Neural cell (in vitro differentiated cells): ENCODE results near the gene NGFR. TPM values are rescaled to one million over a fixed set of nuclear protein-coding genes. Genes with fewer than 3 reads are reported as not detected.

ENCODE experiments used
- H2AFZ ChIP-seq: fragments of 200-600, 300-800 bp; sonication (generic), shearing (Covaris generic); 2 replicates; pipeline ENCODE4 v1.6.0; 2014; ENCODE audit warnings: low read depth, mild to moderate bottlenecking, antibody characterized with exemption, low read length, moderate library complexity
- H3F3A ChIP-seq: fragments of 200-600 bp; shearing (Covaris generic); 2 replicates; pipeline ENCODE4 v1.6.1; 2016; ENCODE audit warnings: mild to moderate bottlenecking, moderate library complexity, mixed read lengths, antibody characterized with exemption, low read length; ENCODE audit not compliant: insufficient read depth, poor library complexity, severe bottlenecking
- H3K27ac ChIP-seq: fragments of 200-600, 300-800 bp; sonication (generic), shearing (Covaris generic); 2 replicates; pipeline ENCODE4 v1.5.1; 2014; ENCODE audit warnings: mild to moderate bottlenecking, low read length, moderate library complexity
- H3K27me3 ChIP-seq: fragments of 300-800, 200-600 bp; sonication (generic), shearing (Covaris generic); 2 replicates; pipeline ENCODE4 v1.6.0; 2014; ENCODE audit warnings: mild to moderate bottlenecking, low read depth, low read length, moderate library complexity; ENCODE audit not compliant: insufficient read depth
- H3K36me3 ChIP-seq: fragments of 300-800, 200-600 bp; sonication (generic), shearing (Covaris generic); 2 replicates; pipeline ENCODE4 v1.5.1; 2014; ENCODE audit warnings: mild to moderate bottlenecking, antibody characterized with exemption, low read length, moderate library complexity; ENCODE audit not compliant: insufficient read depth
- H3K4me2 ChIP-seq: fragments of 300-800, 200-600 bp; sonication (generic), shearing (Covaris generic); 2 replicates; pipeline ENCODE4 v1.6.0; 2014; ENCODE audit warnings: mild to moderate bottlenecking, low read length
- H3K4me3 ChIP-seq: fragments of 300-800, 200-600 bp; sonication (generic), shearing (Covaris generic); 2 replicates; pipeline ENCODE4 v1.5.1; 2014; ENCODE audit warnings: mild to moderate bottlenecking, low read length, moderate library complexity
- H3K79me2 ChIP-seq: fragments of 200-600 bp; shearing (Covaris generic); replicated peaks from 2 replicates; pipeline ENCODE4 v1.6.0; 2014; ENCODE audit warnings: mild to moderate bottlenecking, low read length, moderate library complexity; ENCODE audit not compliant: insufficient read depth
- H3K9ac ChIP-seq: fragments of 300-800, 200-600 bp; sonication (generic), shearing (Covaris generic); 2 replicates; pipeline ENCODE4 v1.6.1; 2016; ENCODE audit warnings: mild to moderate bottlenecking, low read length, mixed read lengths
- H3K9me2 ChIP-seq: fragments of 200-600 bp; shearing (Covaris generic); 2 replicates; pipeline ENCODE4 v1.6.1; 2016; ENCODE audit warnings: mild to moderate bottlenecking, low read length, mixed read lengths; ENCODE audit not compliant: insufficient read depth
- H3K9me3 ChIP-seq: fragments of 200-600, 300-800 bp; sonication (generic), shearing (Covaris generic); 2 replicates; pipeline ENCODE4 v1.6.1; 2016; ENCODE audit warnings: mild to moderate bottlenecking, mixed run types, low read length, moderate library complexity, mixed read lengths
- H4K20me1 ChIP-seq: fragments of 200-600 bp; shearing (Covaris generic); 2 replicates; pipeline ENCODE4 v1.6.1; 2016; ENCODE audit warnings: mild to moderate bottlenecking, mixed run types; ENCODE audit not compliant: insufficient read depth
- CTCF ChIP-seq: fragments of 450-650 bp; IDR thresholded peaks from 2 replicates; pipeline ENCODE4 v1.5.1; 2014; ENCODE audit warnings: antibody characterized with exemption, mild to moderate bottlenecking, moderate library complexity; ENCODE audit not compliant: poor library complexity, severe bottlenecking
- EP300 ChIP-seq: fragments of 450-650 bp; conservative IDR thresholded peaks from 2 replicates; pipeline ENCODE4 v1.6.1; 2014; ENCODE audit warnings: antibody characterized with exemption, mild to moderate bottlenecking, moderate library complexity; ENCODE audit not compliant: poor library complexity, severe bottlenecking
- EZH2 ChIP-seq: fragments of 200-600, 300-800 bp; shearing (Covaris generic), sonication (generic); IDR thresholded peaks from 2 replicates; pipeline ENCODE4 v1.6.1; 2014; ENCODE audit warnings: antibody characterized with exemption, low read length, borderline replicate concordance, mild to moderate bottlenecking; ENCODE audit not compliant: insufficient read depth, poor library complexity, severe bottlenecking
- MXI1 ChIP-seq: fragments of 450-650 bp; conservative IDR thresholded peaks from 2 replicates; pipeline ENCODE4 v1.6.1; 2014; ENCODE audit warnings: antibody characterized with exemption, mild to moderate bottlenecking; ENCODE audit not compliant: poor library complexity, severe bottlenecking
- POLR2AphosphoS5 ChIP-seq: IDR thresholded peaks from 2 replicates; pipeline ENCODE4 v1.6.1; 2012
- RAD21 ChIP-seq: fragments of 450-650 bp; conservative IDR thresholded peaks from 2 replicates; pipeline ENCODE4 v1.6.1; 2014; ENCODE audit warnings: antibody characterized with exemption, mild to moderate bottlenecking, moderate library complexity
- REST ChIP-seq: IDR thresholded peaks from 2 replicates; pipeline ENCODE4 v1.6.1; 2012; ENCODE audit warnings: borderline replicate concordance
- SMC3 ChIP-seq: fragments of 450-650 bp; conservative IDR thresholded peaks from 2 replicates; pipeline ENCODE4 v1.6.1; 2014; ENCODE audit warnings: antibody characterized with exemption, mild to moderate bottlenecking, moderate library complexity; ENCODE audit not compliant: poor library complexity
- TAF1 ChIP-seq: IDR thresholded peaks from 2 replicates; pipeline ENCODE4 v1.6.1; 2012; ENCODE audit warnings: low read depth
- polyA plus RNA-seq: library from polyadenylated mRNA; depleted of rRNA; stranded (reverse); fragments of >200 nt; gene quantifications from 2 replicates; pipeline ENCODE4 v1.2.3, GENCODE V29; 2014

NGFR gene
- polyA plus RNA-seq, 1 donor from 2014 or later, result 3.6 TPM

- Histone ChIP-seq H3F3A (no peaks in the 10 kb centered on the region), H3K36me3 (no peaks in the 10 kb centered on the region), H3K9ac (no peak overlapping the region), H3K4me2 (no peak overlapping the region), H3K27ac (no peak overlapping the region), H3K9me3 (peaks cover 3% of the 10 kb centered on the region), H4K20me1 (no peaks in the 10 kb centered on the region), H3K79me2 (no peaks in the 10 kb centered on the region), H2AFZ (no peak overlapping the region), H3K4me3 (no peak overlapping the region), H3K27me3 (peaks cover 21% of the 10 kb centered on the region), H3K9me2 (no peaks in the 10 kb centered on the region)
- TF ChIP-seq EP300, result no peak
- TF ChIP-seq TAF1, result no peak
- no peak for TF ChIP-seq CTCF
- no peak for TF ChIP-seq EZH2
- no peak for TF ChIP-seq RAD21
- no peak for TF ChIP-seq MXI1
- no peak for TF ChIP-seq SMC3
- no peak for TF ChIP-seq POLR2AphosphoS5
- no peak for TF ChIP-seq REST
These were observed 27.9 kb upstream of the NGFR start for GRCh38 chr17:49467175-49467574.

- Histone ChIP-seq H2AFZ (no peak overlapping the region), H3K9ac (no peak overlapping the region), H3F3A (no peaks in the 10 kb centered on the region), H3K27ac (no peak overlapping the region), H3K9me3 (no peaks in the 10 kb centered on the region), H3K79me2 (no peaks in the 10 kb centered on the region), H3K9me2 (no peaks in the 10 kb centered on the region), H3K36me3 (no peaks in the 10 kb centered on the region), H3K27me3 (peaks cover 21% of the 10 kb centered on the region), H3K4me3 (no peak overlapping the region), H4K20me1 (no peaks in the 10 kb centered on the region), H3K4me2 (no peak overlapping the region)
- TF ChIP-seq REST (no peak), TAF1 (no peak), MXI1 (no peak)
These were observed 26.2 kb upstream of the NGFR start for GRCh38 chr17:49468811-49469385.
